G401 (cell line): Measurements from ENCODE around the gene OSTN. TPM values are rescaled to one million over a fixed set of nuclear protein-coding genes. Genes with fewer than 3 reads are reported as not detected.

ENCODE experiments used
- DNase-seq: peaks from one replicate; pipeline ENCODE4 v3.0.0-alpha.2; 2015; ENCODE audit warnings: low spot score
- in situ Hi-C: cut with HindIII; loops from 2 replicates; pipeline ENCODE4 v1.10.0; 2016; ENCODE audit warnings: low sequenced_read_pairs, mixed read lengths
- total RNA-seq: library from RNA; depleted of rRNA; stranded (reverse); fragments of >200 nt; shearing (Covaris generic); gene quantifications from 2 replicates; pipeline ENCODE4 v1.2.3, GENCODE V29; 2014; rRNA removed

The OSTN gene
- total RNA-seq, 1 experiment from 2014 or later = not detected

DNA sequence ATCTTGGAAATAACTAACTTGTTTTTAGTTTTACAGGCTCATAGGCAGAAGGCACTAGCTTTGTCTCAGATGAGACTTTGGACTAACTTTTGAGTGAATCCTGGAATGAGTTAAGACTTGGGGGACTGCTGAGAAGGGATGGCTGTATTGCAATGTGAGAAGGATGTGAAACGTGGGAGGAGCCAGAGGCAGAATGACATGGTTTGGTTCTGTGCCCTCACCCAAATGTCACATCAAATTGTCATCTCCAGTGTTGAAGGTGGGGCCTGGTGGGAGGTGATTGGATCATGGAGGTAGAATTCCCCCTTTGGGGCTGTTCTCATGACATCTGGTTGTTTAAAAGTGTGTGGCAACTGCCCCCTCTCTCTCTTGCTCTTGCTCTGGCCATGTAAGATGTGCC is 101.4 kb downstream of the OSTN start:
- DNase-seq = no peak
- in situ Hi-C loops = no loop called here

DNA sequence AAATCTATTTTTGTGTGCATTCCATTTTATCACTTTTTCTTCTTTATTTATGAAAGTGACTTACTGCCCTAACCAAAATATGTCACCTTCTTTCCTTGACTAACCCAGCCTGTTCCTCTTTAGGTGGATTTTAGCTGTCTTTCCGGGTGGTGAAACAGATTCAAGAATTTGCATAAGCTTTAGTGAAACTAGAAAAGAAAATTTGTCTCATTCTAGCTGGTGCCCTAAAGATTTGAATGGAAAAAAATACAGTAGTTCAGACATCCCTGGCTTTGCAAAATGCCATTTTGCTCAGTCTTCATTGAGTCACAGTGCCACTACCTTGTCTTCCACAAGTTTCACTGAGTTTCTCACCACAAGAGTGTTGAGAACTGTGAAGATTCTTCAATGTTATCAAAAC is 102.0 kb downstream of the OSTN start:
- DNase-seq = no peak
- in situ Hi-C loops = no loop called here

DNA sequence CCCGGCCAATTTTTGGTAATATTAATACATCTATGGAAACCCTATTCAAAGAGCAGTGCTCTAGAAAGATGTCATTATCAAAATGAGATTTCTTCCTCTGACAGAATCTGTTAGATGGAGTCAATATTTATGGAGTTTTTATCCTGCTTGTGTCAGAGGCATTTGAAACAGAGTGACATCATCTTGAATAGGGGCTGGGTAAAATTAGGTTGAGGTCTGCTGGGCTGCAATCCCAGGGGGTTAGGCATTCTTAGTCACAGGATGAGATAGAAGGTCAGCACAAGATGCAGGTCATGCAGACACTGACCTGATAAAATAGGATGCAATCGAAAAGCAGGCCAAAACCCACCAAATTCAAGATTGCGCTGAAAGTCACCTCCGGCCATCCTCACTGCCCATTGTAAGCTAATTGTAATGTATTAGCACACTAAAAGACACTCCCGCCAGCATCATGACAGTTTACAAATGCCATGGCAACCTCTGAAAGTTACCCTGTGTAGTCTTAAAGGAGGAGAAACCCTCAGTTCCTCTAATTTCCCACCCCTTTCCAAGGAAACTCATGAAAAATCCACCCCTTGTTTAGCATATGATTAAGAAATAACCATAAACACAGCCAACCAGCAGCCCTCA is 102.9 kb downstream of the OSTN start:
- in situ Hi-C loops = no loop called here
- DNase-seq = no peak

DNA sequence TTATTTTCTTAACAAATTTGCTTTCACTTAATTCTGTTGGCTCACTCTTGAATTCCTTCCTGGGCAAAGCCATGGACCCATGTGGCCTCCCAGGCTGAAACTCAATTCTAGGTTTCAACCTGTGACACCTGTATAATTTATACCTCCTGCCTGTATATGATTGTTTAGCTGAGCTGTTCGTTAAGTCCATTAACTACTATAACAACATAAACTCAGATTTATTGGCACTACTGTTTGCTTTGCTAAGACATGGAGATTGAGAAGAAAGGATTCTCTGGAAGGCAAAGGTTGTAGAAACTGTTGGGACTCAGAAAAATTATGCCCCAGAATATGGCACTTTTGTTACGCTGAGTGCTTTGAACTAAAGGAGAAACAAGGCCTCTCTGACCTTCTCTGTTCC is 103.4 kb downstream of the OSTN start:
- DNase-seq = no peak
- in situ Hi-C loops = no loop called here

DNA sequence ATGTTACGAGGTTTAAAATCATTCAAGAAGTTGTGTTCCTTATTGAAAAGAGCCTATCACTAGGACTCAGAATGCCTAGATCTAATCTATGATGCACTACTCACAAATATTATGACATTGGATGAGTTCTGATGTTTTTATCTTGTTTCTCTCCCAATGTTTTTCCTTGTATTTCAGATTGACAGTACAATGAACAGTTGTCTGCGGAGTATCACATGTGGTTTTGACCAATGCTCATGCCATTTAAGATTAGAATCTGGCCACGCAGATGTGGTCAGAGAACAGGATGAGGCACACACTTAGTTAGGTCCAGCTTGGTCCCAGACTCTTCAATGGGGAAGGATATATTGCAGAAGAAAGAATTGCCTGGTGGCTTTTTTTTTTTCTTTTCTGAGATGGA is 104.6 kb downstream of the OSTN start:
- in situ Hi-C loops = no loop called here
- DNase-seq = no peak

DNA sequence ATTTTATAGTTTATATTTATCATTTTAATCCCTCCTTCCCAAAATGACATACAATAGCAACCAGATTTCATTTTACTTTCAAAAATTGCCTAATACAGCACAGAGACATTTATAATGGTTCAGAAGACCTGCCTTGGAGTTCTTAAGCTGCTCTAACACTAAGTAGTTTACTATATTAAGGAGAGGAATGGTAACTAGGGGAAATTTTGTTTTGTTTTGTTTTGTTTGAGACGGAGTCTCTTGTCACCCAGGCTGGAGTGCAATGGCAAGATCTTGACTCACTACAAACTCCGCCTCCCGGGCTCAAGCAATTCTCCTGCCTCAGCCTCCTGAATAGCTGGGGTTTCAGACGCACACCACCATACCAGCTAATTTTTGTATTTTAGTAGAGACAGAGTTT is 107.4 kb downstream of the OSTN start:
- in situ Hi-C loops = no loop called here
- DNase-seq = no peak

DNA sequence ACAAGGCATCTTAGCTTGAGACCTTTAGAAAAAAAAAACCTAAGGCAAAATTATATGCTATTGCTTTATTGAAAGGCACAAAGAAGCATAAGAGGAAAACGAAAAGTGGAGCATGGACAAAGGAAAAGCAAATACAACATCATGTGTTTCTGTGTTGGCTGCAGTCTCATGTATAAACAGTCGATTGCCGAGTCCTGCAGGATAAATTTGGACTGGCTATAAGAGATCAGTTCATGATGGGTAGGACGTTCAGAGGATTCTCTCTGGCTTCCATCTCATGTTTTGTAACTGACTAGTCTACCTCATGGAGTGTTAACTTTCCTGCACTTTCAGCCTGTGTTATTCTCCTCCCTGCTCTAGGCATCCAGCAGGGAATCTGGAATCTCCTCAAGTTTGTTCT is 108.3 kb downstream of the OSTN start:
- in situ Hi-C loops = no loop called here

DNA sequence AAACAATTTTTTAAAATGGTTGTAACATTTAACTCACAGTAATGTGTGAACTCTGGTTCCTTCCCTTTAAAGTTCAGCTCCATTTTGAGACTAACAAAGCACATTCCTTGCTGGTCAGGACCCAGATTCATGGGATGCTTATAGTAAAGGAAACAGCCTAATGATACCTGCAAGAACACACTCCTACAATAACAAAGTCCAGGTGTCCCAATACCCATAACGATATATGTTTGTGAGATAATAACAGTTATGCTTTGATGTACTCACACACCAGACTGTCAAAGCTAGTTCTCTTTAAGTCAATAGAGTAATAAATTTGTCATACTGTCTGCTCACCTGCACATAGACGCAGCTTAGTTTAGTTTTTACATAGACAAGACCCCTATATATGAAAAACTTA is 114.3 kb downstream of the OSTN start:
- in situ Hi-C loops = no loop called here

More for the DNA sequence above, 108.3 kb downstream of the OSTN start:
- DNase-seq = no peak

DNA sequence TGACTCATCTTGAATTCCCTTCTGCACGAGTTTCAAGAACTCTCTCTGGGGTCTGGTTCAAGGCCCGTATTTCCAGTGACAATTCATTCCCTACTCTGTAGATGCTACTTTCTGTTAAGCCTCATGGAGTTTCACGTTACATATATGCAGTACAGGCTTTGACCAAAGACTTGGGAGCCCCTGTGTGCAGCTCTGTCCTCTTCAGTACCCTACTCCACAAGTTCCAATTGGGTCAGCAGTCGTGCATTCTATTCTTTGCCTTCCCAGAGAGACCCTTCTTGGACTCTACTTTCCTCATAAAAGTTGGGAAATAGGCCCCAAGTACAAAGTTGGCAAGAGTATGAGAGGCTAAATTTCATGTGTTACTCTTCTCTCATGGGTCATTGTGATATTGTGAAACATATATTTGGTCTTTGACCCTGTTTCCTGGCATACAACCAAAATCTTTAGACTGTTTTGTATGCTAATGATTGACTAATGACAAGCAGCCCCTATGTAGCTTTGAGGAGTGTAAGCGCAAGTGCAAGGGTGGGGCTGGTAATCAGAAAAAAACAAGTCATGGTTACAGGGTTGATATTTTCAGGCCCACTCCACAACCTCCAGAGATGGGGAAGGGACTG is 115.2 kb downstream of the OSTN start:
- DNase-seq = no peak
- in situ Hi-C loops = no loop called here

More for the DNA sequence above, 114.3 kb downstream of the OSTN start:
- no peak for DNase-seq

Other genes with a start within 250 kb of the OSTN start
- gene CCDC50, start 130.2 kb downstream of the OSTN start, total RNA-seq = 29.1 and 47.5 TPM in 2 replicates
- gene UTS2B, start 131.3 kb downstream of the OSTN start, total RNA-seq = not detected in 2 replicates